Skin of body (tissue), 2 donors: Measurements from ENCODE around the gene CLDND2. TPM values are rescaled to one million over a fixed set of nuclear protein-coding genes. Genes with fewer than 3 reads are reported as not detected.
"Not testable (repeated sequence)": the region's sequence is repeated elsewhere in the genome, so short reads cannot be mapped to it uniquely, and the experiment has no call there.

Experiments
- DNase-seq: peaks from one replicate; lab custom pipeline; 2025; lab: John Stamatoyannopoulos, UW
- total RNA-seq: library from RNA; depleted of rRNA; stranded (reverse); fragments of >200 nt; gene quantifications from one replicate; pipeline ENCODE4 v1.2.3, GENCODE V29; 2014

CLDND2 gene, protein sequence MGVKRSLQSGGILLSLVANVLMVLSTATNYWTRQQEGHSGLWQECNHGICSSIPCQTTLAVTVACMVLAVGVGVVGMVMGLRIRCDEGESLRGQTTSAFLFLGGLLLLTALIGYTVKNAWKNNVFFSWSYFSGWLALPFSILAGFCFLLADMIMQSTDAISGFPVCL
- total RNA-seq, result not detected

DNA sequence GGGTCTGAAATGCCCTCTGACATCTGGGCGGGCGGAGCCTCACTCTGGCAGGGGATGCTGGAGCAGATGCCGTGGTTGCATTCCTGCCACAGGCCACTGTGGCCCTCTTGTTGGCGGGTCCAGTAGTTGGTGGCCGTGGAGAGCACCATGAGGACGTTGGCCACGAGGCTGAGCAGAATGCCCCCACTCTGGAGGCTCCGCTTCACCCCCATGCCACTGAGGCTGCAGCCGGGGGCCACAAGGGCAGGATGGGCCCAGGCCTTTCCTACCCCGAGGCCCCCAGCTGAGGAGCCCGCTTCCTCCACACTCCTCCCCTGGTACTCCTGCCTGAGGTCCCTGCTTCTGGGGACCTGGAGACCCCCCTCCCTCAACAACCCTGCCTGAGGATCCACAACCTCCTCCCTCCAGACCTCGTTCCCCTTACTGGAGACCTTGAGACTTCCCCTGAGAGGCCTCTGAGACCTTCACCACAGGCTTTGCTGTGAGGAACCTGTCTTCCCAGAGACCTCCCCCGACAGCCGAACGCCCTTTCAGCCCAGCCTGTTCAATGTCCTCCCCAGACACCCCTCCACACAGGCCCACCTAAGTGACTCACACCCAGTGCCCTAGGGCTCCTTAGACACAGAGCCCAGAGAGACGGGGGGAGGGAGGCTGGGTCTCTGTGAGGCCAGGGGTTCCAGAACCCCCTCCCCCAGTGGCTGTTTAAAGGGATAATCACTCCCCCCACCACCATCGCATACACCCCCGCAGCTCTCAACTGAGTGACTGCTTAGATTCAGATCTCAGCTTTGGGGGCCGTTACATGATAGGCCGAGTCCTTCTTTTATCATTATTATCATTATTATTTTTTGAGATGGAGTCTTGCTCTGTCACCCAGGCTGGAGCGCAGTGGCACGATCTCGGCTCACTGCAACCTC, at the start of gene CLDND2:
TSS of gene CLDND2 (minus strand) at position 638 of the 917 bp plus-strand sequence. CDS start at position 212, 426 bp downstream.
- no peak for DNase-seq

DNA sequence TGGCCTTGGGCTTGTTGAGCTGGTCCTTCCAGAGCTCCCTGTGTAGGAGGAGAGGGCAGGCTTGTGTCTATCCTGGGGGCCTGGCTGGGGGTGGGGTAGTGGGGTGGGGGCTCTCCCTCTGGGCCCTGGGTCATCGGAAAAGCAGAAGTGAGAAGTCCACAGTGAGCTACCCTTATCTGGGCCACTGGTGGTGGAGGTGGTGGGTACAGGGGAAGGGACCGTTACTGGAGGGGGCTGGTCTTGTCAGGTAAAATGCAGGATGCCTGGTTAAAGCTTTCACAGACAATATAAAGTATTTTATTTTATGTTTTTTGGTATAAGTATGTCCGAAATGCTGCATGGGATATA, 49.0 kb upstream of the CLDND2 start:
- DNase-seq, result no peak

DNA sequence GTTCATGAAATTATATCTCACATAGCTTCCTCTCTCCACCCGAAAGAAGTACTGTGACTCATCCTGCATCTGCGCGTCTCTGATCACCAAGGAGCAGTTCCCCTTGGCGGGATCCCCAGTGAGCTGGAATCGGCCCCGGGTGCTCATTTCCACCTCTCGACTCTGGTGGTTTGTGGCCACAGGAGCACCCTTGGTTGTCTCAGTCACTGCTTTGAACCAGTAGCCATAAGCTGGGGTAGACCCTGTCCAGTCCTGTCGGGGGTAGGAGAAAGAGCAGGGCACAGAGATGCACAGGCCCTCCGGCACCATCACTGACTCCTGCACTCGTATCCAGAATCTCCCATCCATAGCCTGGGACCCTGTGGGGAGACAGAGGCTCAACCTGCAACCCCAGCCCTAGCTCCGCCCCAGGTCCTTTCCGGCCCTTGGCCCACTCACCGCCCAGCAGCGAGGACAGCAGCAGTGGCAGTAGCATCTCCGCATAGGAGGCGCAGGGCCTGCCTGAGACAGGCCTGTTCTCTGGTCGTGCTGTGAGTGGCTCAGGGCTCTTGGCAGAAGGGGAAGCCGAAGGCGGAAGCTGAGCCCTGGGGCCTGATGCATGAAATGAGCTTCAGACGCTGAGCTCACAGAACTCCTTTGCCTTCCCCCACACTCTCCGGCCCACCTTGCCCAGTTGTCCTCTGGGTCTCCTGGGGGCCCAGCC, 48.5 kb upstream of the CLDND2 start, which contains the start of gene SIGLEC10:
TSS of gene SIGLEC10 (minus strand) at position 536 of the 703 bp plus-strand sequence. CDS start at position 475, 61 bp downstream.
- no peak for DNase-seq

DNA sequence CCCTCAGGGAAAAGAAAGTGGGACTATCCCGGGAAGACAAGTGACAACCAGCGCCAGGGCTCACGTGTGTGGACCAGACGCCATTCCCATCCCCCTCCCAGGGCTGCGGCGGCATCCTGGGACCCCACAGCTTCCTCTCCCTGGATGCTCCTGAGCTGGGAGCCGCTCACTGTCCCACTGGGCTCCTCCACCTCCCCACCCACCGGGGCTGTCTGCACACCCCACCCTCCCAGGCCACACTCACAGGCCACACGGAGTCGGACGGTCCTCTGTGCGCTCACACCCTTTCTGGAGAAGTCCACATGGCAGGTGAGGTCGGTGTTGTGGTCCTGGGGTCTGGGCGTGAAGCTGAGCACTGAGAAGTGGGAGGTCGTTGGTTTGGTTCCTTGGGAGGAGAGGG, 47.6 kb upstream of the CLDND2 start:
- DNase-seq, result not testable (repeated sequence)

DNA sequence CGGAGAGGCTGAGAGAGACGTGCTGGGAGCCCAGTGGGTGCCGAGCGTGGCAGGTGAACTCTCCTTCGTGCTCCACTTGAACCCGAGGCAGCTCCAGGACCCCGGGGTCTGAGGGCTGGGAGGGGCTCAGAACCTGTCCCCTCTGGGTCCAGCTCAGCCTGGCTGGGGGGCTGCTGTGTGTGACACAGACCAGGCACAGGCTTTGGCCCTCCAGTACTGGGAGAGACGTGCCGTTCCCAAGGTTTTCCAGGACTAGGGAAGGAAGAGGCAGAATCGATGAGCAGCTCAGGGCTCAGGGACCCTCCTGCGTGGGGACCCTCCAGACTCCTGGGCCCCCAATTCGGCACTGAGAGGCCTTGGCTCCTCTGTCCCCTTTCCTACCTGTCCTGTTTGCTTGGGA, 46.4 kb upstream of the CLDND2 start:
- no peak for DNase-seq

DNA sequence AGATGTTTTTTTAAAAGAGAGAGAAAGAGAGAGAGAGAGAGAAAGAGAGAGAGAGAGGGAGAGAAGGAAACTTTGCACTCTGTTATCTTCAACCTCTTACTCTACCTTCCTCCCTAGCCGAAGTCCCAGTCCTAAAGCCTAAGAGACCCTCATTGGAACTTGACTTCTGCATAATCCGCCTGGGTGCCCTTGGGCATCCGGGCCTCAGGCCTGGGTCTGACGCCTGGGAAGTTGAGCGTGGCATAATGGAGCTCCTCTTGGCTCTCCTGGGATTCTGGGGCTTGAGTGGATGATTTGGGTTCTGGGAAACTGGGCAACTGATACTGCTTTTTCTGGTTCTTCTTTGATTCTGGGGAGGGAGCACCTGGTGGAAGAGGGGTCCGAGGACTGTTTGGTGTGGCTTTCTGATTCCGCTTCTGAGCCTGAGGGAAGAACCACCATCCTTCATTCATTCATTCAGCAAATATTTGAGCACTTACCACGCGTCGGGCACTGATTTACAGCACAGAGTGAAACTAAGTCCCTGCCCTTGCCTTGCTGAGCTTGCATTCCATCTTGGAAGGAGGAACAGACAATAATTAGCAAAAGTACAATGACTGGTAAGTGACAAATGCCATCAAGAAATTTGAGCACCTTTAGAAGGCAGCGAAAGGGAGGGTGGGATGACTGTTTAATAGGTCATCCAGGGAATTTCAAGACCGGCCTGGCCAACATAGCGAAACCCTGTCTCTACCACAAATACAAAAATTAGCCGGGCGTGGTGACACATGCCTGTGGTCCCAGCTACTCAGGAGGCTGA, 42.3 kb upstream of the CLDND2 start:
- DNase-seq, result no peak

DNA sequence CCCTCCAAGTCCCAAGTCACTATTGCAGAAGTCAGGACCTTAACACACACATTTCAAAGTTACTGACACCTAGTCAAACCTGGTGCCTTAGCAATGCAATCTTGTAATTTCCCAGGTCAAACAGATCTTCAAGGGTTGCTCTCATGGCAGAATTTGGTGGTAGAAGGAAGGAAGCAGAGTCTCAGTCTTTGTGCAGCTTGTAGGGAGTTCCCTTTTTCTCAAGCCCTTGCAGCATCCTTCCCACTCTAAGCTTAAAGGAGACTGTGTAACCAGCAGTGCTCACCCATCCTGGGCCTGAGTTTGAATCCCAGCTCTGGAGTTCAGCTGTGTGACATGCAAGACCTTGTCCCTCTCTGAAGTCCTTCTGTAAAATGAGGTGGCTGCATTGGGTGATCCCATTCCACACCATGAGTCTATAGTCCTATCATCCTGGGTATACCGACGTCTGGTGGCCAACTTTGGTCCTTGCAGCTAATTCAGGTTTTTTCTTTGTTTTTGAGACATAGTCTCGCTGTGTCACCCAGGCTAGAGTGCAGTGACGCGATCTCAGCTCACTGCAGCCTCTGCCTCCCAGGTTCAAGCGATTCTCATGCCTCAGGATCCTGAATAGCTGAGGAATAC, 38.8 kb upstream of the CLDND2 start:
- no peak for DNase-seq

DNA sequence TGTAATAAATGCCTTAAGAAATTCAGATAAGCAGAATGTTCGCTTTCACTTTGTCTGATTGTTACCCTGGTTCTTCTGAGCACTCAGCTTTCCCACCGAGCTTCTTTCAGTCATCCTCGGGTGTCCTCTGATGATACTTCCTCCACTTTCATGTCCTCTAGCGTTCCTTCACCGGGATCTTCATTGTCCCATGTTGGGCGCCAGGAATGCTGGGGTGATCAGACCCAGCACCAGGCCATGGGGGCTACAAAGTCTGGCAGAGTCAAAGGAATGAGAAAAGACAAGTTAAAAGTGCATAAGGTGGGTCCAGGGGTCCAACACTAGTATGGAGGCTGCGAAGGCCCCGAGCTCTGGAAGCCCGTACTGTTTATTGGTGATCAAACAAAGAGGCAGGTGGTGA, 33.3 kb upstream of the CLDND2 start:
- DNase-seq, result no peak

DNA sequence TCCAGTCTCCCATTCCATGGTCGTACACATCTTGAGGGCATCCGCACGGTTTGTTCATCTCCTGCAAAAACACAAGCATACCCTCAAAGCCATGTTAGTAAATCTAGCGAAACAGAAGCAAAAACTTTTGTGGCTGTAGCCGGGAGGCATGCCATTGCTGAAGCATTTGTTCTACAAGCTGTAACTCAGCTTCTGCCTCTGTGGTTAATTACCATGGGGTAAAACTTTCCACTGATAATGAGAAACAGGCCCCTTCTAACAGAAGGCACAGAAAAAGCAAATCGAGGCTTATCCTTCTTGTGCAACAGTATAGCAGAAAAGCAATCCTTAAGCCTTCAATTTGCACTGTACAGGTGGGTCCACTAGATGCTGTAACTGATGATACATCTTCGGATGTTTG, 31.1 kb upstream of the CLDND2 start:
- DNase-seq, result peak; percentile 40

DNA sequence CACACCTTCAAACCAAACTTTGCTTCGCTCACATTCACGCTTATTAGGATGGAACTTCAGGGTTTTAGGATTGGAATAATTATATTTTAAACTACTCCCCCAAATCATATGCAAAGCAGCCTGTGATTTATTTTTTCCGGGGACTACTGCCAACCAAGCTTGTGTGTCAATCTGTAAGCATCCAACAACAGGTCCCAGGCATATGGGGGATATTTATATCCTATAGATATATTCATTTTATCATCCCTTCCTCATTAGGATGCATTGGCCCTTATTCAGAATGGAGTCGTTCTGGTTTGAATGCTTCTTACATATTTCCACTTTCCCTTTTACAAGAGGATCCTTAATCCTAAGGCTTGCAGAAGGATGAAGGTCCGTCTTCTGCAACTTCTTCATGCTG, 30.4 kb upstream of the CLDND2 start:
- peak; percentile 53 for DNase-seq

DNA sequence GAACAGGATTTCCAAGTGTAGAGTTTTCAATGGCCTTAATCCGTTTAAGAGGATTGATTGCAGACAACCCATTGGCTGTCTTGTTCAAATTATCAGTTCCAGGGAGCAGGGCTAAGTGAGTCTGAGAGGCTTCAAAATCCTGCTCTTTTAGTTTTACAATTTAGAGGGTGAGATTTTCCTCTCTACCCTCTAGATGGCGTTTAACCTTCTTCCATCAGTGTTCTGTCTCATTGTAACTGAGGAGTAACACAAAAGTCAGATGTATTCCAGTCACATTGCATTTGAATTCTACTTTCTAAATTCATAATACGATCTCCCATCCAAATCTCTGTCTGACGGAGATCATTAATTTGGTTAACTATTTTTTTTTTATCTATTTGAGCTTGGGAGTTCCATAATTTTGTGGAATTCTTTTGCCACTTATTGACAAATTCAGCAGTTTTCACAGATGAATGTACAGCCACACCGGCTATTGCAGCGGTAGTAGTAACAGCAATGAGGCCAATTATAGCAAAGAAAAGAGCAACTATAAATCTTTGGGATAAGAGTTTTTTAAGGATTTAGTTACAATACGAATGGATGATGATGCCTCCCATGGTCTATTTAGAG, 29.4 kb upstream of the CLDND2 start:
- peak; percentile 31 for DNase-seq

DNA sequence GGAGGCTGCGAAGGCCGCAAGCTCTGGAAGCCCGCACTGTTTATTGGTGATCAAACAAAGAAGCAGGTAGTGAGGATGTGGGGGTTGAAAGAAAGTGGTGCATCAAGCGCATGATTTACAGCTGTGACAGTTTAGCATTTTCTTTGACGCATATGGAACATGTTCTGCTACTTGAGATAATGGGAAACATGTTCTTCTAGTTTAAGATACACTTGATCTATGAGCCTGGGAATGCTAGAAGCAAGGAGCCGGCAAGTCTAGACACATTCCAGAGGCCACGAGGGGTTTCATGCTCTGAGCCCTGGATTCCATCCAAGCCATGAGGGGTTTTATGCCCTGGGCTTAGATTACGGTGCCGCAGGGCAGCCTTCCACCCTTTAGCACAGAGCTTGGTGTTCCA, 28.6 kb upstream of the CLDND2 start:
- peak; percentile 27 for DNase-seq

DNA sequence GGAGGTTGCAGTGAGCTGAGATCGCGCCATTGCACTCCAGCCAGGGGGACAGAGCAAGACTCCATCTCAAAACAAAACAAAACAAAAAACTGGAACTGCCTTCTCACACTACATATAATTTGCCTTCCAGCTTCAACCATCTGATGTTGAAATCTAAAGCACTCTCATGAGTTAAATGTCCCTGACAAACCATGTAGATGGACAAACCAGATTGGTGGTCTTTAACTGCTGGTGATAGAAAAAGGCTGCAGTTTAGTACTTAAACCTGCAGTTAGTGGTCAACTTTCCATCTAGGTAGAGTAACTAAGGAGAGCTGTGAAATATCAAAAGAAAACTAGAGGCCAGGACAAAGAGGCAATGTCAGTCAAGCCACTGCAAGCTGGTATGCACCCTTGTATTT, 27.4 kb upstream of the CLDND2 start:
- DNase-seq, result no peak

DNA sequence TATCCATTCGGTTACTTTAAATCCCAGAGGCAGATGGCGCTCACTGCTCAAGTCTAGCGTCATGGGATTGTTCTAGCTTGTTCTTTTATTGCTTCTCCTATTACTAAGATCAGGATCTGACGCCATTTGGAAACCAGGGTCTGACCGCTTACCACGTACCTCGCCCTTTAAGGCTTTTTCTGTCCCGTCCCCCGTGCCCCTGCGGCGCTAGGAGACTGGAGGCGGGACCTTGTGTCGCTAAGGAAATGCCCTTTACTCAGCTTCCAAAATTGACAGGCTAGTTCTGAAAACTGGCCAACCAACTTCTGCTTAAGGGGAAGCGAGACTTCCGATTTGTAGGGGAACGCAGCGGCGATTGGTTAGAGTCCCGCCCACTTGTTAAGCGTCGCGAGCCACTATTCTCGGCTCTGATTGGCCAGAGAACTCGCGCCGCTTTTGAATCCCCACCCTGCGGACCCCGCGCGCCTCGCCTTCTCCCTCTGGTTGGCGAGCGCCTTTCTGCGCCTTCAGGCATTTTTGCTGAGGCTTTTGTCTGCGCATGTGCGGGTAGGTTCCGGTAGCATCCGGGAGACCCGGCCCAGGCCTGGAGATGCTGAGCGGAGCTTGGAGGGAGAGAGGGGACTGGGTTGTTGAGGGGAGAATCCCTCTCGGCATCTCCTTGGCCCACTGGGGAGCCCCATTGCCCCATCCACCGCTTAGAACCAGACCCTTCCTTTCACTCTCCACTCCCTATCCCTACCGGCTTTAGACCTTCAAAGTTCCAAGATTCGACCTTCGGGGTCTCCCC, 25.4 kb upstream of the CLDND2 start:
- DNase-seq, result peak; percentile 98

DNA sequence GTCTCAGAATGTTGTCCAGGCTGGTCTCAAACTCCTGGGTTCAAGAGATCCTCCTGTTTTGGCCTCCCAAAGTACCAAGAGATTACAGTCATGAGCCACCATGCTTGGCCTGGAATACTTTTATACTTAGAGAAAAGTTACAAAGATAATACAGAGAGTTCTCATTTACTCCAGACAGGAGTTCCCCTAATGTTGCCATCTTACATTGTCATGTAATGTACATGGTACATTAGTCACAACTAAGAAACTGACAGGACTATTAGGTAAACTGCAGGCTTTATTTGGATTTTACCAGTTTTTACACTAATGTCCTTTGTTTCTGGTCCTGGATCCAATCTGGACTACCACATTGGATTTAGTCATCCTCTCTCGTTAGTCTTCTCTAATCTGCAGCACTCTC, 23.9 kb upstream of the CLDND2 start:
- no peak for DNase-seq

DNA sequence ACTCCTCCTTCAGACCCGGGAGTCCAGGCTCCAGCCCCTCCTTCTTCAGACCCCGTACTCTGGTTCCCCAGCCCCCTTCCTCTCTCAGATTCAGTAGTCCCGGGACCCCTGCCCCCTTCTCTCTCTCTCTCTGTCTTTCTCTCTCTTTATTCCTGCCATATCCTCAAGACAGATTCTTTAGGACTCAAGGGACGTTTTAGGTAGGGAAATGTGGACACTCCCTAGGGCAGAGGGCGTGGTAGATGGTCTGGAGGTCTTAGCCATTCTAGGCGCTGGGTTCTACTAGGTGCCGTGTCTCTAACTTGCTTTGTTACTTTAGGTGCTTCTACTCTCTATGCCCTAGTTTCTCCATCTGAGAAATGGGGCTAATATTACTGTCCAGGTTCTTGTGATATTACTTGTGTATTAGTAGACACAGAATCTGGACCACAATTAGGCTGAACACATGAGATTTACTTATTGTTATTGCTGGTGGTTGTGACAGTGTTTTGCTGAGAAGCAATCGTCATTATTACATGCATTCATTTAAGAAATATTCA, 22.3 kb upstream of the CLDND2 start:
- no peak for DNase-seq

DNA sequence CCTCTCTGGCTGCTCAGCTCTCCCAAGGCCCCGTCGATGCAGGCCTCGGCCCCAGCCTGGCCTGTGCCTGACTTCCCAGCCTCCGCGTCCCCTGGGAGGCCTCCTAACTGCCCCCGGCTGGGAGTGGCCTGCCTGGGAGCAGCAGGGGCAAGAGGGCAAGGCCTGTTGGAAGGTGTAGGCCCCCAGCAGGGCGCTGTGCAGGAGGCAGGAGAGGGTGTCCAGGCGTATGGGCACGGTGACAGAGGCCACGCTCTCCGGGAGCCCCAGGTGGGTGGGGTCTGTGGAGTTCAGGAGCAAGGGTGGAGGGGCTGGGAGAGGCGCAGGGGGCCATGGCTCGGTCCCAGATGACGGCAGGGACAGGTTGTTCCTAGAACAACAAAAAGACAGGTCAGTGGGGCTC, 20.3 kb upstream of the CLDND2 start:
- no peak for DNase-seq

DNA sequence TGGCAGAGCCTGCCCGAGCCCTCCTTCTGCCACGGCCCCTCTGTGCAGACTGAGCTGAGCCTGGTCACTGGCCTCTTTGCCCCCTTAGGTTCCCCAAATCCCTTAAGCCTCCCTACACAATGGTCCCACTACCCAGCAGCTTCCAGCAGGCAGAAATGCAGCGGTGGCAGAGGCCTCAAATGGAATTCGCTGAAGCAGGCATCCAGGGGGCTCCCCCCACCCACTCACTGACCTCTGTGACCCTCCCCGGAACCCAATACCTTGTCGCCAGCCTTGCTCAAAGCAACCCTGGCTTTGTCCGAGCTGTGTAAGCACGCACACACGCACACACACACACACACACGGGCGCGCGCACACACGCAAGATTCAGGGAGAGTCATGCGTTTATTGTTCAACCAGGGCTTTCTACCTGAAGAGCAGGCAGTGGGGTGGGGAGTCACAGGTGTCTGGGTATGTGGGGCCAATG, 19.2 kb upstream of the CLDND2 start, which contains the start of gene LIM2:
TSS of gene LIM2 (minus strand) at position 51 of the 466 bp plus-strand sequence. CDS start 531 bp downstream, outside the sequence.
- no peak for DNase-seq

DNA sequence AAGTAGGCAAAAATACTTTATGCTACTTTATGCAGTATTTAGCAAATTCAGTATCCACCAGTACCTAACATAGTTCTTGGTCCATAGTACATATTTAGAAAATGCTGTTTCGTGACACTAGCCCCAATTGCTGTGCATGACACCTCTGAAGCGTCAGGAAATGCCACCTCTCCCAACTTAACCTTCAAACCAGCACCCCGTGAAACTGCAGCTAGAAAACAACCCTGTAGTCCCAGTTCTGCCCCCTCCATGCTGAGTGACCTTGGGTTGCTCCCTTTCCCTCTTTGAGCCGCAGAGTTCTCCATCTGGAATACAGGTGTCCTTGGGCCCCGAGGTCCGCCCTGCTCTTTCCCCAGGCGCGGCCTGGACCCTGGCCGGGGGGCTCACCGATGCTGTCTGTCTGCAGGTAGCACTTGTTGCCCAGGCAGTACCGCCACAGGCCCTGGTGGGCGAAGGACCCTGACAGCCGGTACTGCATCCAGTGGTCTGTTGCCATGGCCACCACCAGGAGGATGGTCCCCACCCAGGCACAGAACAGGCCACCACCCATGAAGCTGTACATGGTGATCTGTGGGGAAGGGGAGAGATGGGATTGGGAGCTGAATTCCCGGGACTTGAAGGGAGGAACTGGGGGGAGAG, 18.2 kb upstream of the CLDND2 start:
- DNase-seq, result no peak
